GM23338 (cell line): ENCODE data around the gene XPNPEP3. TPM values are rescaled to one million over a fixed set of nuclear protein-coding genes. Genes with fewer than 3 reads are reported as not detected.

Source experiments
- ATAC-seq: fragments of 200-7000 bp; cut with Tn5 transposase; 3 replicates; pipeline ENCODE4 v1.9.1; 2020
- DNase-seq: peaks from one replicate; pipeline ENCODE4 v3.0.0-alpha.2; 2015; ENCODE audit warnings: low spot score
- H2AFZ ChIP-seq: fragments of 200-600 bp; sonication (generic); 2 replicates; pipeline ENCODE4 v1.8.0; 2016; ENCODE audit warnings: antibody characterized with exemption, mild to moderate bottlenecking, moderate library complexity
- H3F3A ChIP-seq: fragments of 200-600 bp; sonication (generic); replicated peaks from 2 replicates; pipeline ENCODE4 v1.8.0; 2017; ENCODE audit warnings: antibody characterized with exemption, mixed run types, low read depth
- H3K27ac ChIP-seq: fragments of 200-600 bp; sonication (generic); 2 replicates; pipeline ENCODE4 v1.6.1; 2016; ENCODE audit warnings: low read depth
- H3K27me3 ChIP-seq: fragments of 200-600 bp; sonication (generic); 2 replicates; pipeline ENCODE4 v1.8.0; 2016; ENCODE audit warnings: mild to moderate bottlenecking, mixed run types, moderate library complexity; ENCODE audit not compliant: insufficient read depth
- H3K36me3 ChIP-seq: fragments of 200-600 bp; sonication (generic); 2 replicates; pipeline ENCODE4 v1.8.0; 2016; ENCODE audit warnings: mild to moderate bottlenecking; ENCODE audit not compliant: insufficient read depth
- H3K4me1 ChIP-seq: fragments of 200-600 bp; sonication (generic); 2 replicates; pipeline ENCODE4 v1.8.0; 2016; ENCODE audit warnings: mild to moderate bottlenecking, moderate library complexity; ENCODE audit not compliant: insufficient read depth
- H3K4me2 ChIP-seq: fragments of 200-600 bp; sonication (generic); 2 replicates; pipeline ENCODE4 v1.7.1; 2017; ENCODE audit warnings: mixed run types
- H3K4me3 ChIP-seq: fragments of 200-600 bp; sonication (generic); 2 replicates; pipeline ENCODE4 v1.6.1; 2016; ENCODE audit warnings: mixed run types
- H3K79me2 ChIP-seq: fragments of 200-600 bp; sonication (generic); replicated peaks from 2 replicates; pipeline ENCODE4 v1.8.0; 2017; ENCODE audit warnings: mild to moderate bottlenecking; ENCODE audit not compliant: insufficient read depth
- H3K9me2 ChIP-seq: fragments of 200-600 bp; sonication (generic); 2 replicates; pipeline ENCODE4 v1.8.0; 2017; ENCODE audit not compliant: insufficient read depth
- H4K20me1 ChIP-seq: fragments of 200-600 bp; sonication (generic); replicated peaks from 2 replicates; pipeline ENCODE4 v1.8.0; 2017; ENCODE audit warnings: mild to moderate bottlenecking; ENCODE audit not compliant: insufficient read depth
- H3K27ac Mint-ChIP-seq: 2 replicates; pipeline ENCODE4 v1.8.0; 2020; ENCODE audit warnings: inconsistent platforms, mild to moderate bottlenecking, moderate library complexity, mixed read lengths
- H3K27me3 Mint-ChIP-seq: 3 replicates; pipeline ENCODE4 v1.8.0; 2022; ENCODE audit warnings: low read depth, mild to moderate bottlenecking, moderate library complexity, mixed read lengths, inconsistent platforms; ENCODE audit not compliant: insufficient read depth, poor library complexity
- H3K36me3 Mint-ChIP-seq: 3 replicates; pipeline ENCODE4 v1.8.0; 2021; ENCODE audit warnings: low read depth, mild to moderate bottlenecking, inconsistent platforms, moderate library complexity, mixed read lengths
- H3K4me1 Mint-ChIP-seq: 3 replicates; pipeline ENCODE4 v1.8.0; 2020; ENCODE audit warnings: mild to moderate bottlenecking, inconsistent platforms, mixed read lengths
- H3K4me3 Mint-ChIP-seq: 3 replicates; pipeline ENCODE4 v1.8.0; 2021; ENCODE audit warnings: moderate library complexity, mild to moderate bottlenecking, inconsistent platforms, mixed read lengths
- H3K9me3 Mint-ChIP-seq: 3 replicates; pipeline ENCODE4 v1.8.0; 2020; ENCODE audit warnings: moderate library complexity, mild to moderate bottlenecking, inconsistent platforms, mixed read lengths
- EZH2phosphoT487 ChIP-seq: fragments of 200-600 bp; sonication (generic); IDR thresholded peaks from one replicate; pipeline ENCODE4 v1.8.1; 2018; ENCODE audit warnings: antibody characterized with exemption; ENCODE audit not compliant: unreplicated experiment
- JUNB ChIP-seq: IDR thresholded peaks from one replicate; pipeline ENCODE4 v1.6.1; 2016; ENCODE audit warnings: antibody characterized with exemption; ENCODE audit not compliant: unreplicated experiment
- POLR2AphosphoS5 ChIP-seq: IDR thresholded peaks from 2 replicates; pipeline ENCODE4 v1.6.1; 2016; ENCODE audit warnings: antibody characterized with exemption, low read depth
- ZNF114 ChIP-seq: fragments of 250-450 bp; sonication (Bioruptor Pico); IDR thresholded peaks from 2 replicates; pipeline ENCODE4 v1.5.0; 2020; ENCODE audit warnings: mild to moderate bottlenecking, moderate library complexity
- ZNF331 ChIP-seq: fragments of 250-450 bp; sonication (Bioruptor Pico); IDR thresholded peaks from 2 replicates; pipeline ENCODE4 v1.5.0; 2020; ENCODE audit warnings: low read depth, mild to moderate bottlenecking, moderate library complexity
- polyA plus RNA-seq: library from polyadenylated mRNA; unstranded; fragments of >200 nt; fragmentation: Nextera tagmentation; extraction: Ambion mirVana; gene quantifications from 2 replicates; pipeline ENCODE4 v1.2.1, GENCODE V29; 2016
- total RNA-seq: library from RNA; depleted of rRNA; stranded (reverse); fragments of >200 nt; shearing (Covaris generic); gene quantifications from 2 replicates; pipeline ENCODE4 v1.2.3, GENCODE V29; 2014
- TF ChIP-seq, protein P1 (sequence below), 2 experiments: fragments of 200-600 bp in 1 of 2; sonication (generic) in 1 of 2; conservative IDR thresholded peaks; 2 replicates each; pipeline versions ENCODE4 v1.5.1 to v1.6.1; 2016 to 2017; ENCODE audit warnings: antibody characterized with exemption in 2 of 2, low read depth in 2 of 2, mild to moderate bottlenecking in 2 of 2, moderate library complexity in 1 of 2
- TF ChIP-seq, protein P2 (sequence below): fragments of 250-450 bp; sonication (Bioruptor Pico); IDR thresholded peaks from 2 replicates; pipeline ENCODE4 v1.5.0; 2020; ENCODE audit warnings: mild to moderate bottlenecking, moderate library complexity
- TF ChIP-seq, protein P3 (sequence below): IDR thresholded peaks from one replicate; pipeline ENCODE4 v1.6.1; 2018; ENCODE audit warnings: antibody characterized with exemption; ENCODE audit not compliant: unreplicated experiment

The XPNPEP3 gene
- total and polyA plus RNA-seq, 2 experiments from 2014 or later: 11.6 to 19.5 TPM

DNA sequence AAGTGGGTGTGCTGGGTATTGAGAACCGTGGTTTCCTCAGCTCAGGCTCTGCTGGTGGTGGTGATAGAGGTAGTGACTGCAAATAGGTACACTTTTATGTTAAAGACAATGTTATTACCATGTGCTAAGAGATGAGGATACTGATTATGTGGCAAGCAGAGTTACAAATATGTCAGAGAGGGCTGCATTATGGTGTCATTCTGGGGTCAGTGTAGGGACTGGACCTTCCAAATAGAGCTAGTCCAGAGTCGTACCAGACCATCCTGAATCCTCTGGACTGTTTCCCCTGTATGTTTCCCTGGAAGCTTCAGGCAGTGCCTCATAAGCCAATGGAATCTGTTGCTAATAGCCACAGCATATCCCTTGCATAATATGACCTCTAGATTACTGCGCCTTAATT, 5.1 kb downstream of the XPNPEP3 start, which contains the start of gene DNAJB7 (continued):
- TF ChIP-seq, protein P1, sequence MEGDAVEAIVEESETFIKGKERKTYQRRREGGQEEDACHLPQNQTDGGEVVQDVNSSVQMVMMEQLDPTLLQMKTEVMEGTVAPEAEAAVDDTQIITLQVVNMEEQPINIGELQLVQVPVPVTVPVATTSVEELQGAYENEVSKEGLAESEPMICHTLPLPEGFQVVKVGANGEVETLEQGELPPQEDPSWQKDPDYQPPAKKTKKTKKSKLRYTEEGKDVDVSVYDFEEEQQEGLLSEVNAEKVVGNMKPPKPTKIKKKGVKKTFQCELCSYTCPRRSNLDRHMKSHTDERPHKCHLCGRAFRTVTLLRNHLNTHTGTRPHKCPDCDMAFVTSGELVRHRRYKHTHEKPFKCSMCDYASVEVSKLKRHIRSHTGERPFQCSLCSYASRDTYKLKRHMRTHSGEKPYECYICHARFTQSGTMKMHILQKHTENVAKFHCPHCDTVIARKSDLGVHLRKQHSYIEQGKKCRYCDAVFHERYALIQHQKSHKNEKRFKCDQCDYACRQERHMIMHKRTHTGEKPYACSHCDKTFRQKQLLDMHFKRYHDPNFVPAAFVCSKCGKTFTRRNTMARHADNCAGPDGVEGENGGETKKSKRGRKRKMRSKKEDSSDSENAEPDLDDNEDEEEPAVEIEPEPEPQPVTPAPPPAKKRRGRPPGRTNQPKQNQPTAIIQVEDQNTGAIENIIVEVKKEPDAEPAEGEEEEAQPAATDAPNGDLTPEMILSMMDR (conservative IDR thresholded peaks at IDR 0.05; ENCODE audit: low read depth in 2 of 2): no peak
- no peak for TF ChIP-seq JUNB
- no peak for TF ChIP-seq ZNF114 (CRISPR knock-in tag)
- TF ChIP-seq, protein P2, sequence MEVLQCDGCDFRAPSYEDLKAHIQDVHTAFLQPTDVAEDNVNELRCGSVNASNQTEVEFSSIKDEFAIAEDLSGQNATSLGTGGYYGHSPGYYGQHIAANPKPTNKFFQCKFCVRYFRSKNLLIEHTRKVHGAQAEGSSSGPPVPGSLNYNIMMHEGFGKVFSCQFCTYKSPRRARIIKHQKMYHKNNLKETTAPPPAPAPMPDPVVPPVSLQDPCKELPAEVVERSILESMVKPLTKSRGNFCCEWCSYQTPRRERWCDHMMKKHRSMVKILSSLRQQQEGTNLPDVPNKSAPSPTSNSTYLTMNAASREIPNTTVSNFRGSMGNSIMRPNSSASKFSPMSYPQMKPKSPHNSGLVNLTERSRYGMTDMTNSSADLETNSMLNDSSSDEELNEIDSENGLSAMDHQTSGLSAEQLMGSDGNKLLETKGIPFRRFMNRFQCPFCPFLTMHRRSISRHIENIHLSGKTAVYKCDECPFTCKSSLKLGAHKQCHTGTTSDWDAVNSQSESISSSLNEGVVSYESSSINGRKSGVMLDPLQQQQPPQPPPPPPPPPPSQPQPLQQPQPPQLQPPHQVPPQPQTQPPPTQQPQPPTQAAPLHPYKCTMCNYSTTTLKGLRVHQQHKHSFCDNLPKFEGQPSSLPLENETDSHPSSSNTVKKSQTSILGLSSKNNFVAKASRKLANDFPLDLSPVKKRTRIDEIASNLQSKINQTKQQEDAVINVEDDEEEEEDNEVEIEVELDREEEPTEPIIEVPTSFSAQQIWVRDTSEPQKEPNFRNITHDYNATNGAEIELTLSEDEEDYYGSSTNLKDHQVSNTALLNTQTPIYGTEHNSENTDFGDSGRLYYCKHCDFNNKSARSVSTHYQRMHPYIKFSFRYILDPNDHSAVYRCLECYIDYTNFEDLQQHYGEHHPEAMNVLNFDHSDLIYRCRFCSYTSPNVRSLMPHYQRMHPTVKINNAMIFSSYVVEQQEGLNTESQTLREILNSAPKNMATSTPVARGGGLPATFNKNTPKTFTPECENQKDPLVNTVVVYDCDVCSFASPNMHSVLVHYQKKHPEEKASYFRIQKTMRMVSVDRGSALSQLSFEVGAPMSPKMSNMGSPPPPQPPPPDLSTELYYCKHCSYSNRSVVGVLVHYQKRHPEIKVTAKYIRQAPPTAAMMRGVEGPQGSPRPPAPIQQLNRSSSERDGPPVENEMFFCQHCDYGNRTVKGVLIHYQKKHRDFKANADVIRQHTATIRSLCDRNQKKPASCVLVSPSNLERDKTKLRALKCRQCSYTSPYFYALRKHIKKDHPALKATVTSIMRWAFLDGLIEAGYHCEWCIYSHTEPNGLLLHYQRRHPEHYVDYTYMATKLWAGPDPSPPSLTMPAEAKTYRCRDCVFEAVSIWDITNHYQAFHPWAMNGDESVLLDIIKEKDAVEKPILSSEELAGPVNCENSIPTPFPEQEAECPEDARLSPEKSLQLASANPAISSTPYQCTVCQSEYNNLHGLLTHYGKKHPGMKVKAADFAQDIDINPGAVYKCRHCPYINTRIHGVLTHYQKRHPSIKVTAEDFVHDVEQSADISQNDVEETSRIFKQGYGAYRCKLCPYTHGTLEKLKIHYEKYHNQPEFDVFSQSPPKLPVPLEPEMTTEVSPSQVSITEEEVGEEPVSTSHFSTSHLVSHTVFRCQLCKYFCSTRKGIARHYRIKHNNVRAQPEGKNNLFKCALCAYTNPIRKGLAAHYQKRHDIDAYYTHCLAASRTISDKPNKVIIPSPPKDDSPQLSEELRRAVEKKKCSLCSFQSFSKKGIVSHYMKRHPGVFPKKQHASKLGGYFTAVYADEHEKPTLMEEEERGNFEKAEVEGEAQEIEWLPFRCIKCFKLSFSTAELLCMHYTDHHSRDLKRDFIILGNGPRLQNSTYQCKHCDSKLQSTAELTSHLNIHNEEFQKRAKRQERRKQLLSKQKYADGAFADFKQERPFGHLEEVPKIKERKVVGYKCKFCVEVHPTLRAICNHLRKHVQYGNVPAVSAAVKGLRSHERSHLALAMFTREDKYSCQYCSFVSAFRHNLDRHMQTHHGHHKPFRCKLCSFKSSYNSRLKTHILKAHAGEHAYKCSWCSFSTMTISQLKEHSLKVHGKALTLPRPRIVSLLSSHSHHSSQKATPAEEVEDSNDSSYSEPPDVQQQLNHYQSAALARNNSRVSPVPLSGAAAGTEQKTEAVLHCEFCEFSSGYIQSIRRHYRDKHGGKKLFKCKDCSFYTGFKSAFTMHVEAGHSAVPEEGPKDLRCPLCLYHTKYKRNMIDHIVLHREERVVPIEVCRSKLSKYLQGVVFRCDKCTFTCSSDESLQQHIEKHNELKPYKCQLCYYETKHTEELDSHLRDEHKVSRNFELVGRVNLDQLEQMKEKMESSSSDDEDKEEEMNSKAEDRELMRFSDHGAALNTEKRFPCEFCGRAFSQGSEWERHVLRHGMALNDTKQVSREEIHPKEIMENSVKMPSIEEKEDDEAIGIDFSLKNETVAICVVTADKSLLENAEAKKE (CRISPR knock-in tag): no peak
- TF ChIP-seq EZH2phosphoT487: no peak
- TF ChIP-seq ZNF331 (CRISPR knock-in tag): no peak

DNA sequence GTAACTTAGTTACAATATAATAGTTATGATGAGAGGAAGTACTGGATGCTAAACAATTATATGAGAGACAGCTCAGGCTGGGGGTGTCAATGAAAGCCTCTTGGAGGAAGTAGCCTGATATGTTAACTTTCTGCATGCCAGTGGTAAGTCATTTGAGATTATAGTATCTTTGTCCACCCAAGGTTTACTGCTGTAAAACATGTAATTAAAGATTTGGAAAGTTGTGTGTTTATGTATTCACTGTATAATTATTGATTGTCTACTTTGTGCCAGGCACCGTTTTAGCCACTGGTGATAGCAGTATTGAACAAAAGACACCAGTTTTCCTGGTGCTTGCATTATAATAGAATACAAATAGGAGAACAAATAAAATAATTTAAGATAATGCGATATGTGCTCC, 5.6 kb downstream of the XPNPEP3 start:
- H3K4me3 Mint-ChIP-seq: no peak overlapping the region
- Histone ChIP-seq H2AFZ (no peak overlapping the region), H3K36me3 (no peaks in the 10 kb centered on the region), H3K4me3 (no peak overlapping the region), H3F3A (no peaks in the 10 kb centered on the region), H4K20me1 (no peaks in the 10 kb centered on the region; the same call in none of the 2 replicates), H3K9me2 (no peaks in the 10 kb centered on the region), H3K27ac (0 out of 2 replicates have a peak overlapping the region, but pooled peaks have one; percentile 57), H3K4me2 (no peak overlapping the region), H3K27me3 (no peaks in the 10 kb centered on the region), H3K4me1 (peaks cover 10% of the 10 kb centered on the region), H3K79me2 (peaks cover 77% of the 10 kb centered on the region)
- no peak overlapping the region for H3K27ac Mint-ChIP-seq
- TF ChIP-seq, protein P3, sequence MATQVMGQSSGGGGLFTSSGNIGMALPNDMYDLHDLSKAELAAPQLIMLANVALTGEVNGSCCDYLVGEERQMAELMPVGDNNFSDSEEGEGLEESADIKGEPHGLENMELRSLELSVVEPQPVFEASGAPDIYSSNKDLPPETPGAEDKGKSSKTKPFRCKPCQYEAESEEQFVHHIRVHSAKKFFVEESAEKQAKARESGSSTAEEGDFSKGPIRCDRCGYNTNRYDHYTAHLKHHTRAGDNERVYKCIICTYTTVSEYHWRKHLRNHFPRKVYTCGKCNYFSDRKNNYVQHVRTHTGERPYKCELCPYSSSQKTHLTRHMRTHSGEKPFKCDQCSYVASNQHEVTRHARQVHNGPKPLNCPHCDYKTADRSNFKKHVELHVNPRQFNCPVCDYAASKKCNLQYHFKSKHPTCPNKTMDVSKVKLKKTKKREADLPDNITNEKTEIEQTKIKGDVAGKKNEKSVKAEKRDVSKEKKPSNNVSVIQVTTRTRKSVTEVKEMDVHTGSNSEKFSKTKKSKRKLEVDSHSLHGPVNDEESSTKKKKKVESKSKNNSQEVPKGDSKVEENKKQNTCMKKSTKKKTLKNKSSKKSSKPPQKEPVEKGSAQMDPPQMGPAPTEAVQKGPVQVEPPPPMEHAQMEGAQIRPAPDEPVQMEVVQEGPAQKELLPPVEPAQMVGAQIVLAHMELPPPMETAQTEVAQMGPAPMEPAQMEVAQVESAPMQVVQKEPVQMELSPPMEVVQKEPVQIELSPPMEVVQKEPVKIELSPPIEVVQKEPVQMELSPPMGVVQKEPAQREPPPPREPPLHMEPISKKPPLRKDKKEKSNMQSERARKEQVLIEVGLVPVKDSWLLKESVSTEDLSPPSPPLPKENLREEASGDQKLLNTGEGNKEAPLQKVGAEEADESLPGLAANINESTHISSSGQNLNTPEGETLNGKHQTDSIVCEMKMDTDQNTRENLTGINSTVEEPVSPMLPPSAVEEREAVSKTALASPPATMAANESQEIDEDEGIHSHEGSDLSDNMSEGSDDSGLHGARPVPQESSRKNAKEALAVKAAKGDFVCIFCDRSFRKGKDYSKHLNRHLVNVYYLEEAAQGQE: no peak
- TF ChIP-seq POLR2AphosphoS5: no peak
- TF ChIP-seq JUNB: no peak
- TF ChIP-seq, protein P1 (conservative IDR thresholded peaks at IDR 0.05; ENCODE audit: low read depth in 2 of 2): no peak
- DNase-seq (no peak), ATAC-seq (no peak)
- H3K27me3 Mint-ChIP-seq: peaks cover 3% of the 10 kb centered on the region
- peaks cover 17% of the 10 kb centered on the region for H3K4me1 Mint-ChIP-seq
- H3K36me3 Mint-ChIP-seq: peaks cover 12% of the 10 kb centered on the region
- no peaks in the 10 kb centered on the region for H3K9me3 Mint-ChIP-seq
